Measurements from ENCODE around the gene KDM4C. TPM values are rescaled to one million over a fixed set of nuclear protein-coding genes. Genes with fewer than 3 reads are reported as not detected.
A peak's percentile ranks its signal among the peaks of the same experiment; 100 is the strongest.

The KDM4C gene
- total and polyA plus RNA-seq, 2 of the 13 experiments (the other 11 are each of a cell fraction or from before 2014, with no cell fraction given): 19.4 to 23.6 TPM

DNA sequence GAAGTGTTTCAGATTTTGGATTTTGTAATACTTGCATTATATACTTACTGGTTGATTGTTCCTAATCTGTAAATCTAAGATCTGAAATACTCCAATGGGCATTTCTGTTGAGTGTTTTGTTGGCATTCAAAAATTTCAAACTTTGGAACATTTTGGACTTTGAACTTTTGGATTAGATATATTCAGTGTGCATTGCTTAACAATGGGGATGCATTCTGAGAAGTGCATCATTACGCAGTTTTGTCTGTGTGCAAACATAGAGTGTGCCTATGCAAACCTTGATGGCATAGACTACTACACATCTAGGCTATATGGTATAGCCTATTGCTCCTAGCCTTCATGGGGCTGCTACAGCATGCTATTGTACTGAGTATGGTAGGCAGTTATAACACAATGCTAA lies 325.4 kb downstream of the KDM4C start:
- CTCF ChIA-PET (ENCODE audit: low intra/inter-chr PET ratio, low total read pairs): no interaction called here
- Histone ChIP-seq H3K4me2 (ENCODE audit: low read depth, low read length) (no peak overlapping the region), H3K27ac (ENCODE audit: extremely low read length, insufficient read depth, low read length) (no peak overlapping the region), H3K9ac (ENCODE audit: insufficient read depth, low read depth, low read length) (no peak overlapping the region), H3K36me3 (replicated peaks in 1 of 2; ENCODE audit: control insufficient read depth in 1 of 2, insufficient read depth in 2 of 2, low read length in 2 of 2) (peaks cover 8 to 9% of the 10 kb centered on the region in 2 experiments; a peak in 4 of 5 replicates), H3K9me3 (ENCODE audit: low read length) (no peaks in the 10 kb centered on the region), H3K4me1 (ENCODE audit: insufficient read depth, low read length) (0 out of 2 replicates have a peak, but pooled peaks cover 7% of the 10 kb centered on the region), H3K27me3 (ENCODE audit: control insufficient read depth in 1 of 2, insufficient read depth in 2 of 2, low read length in 2 of 2) (no peaks in the 10 kb centered on the region), H2AFZ (ENCODE audit: low read length) (no peak overlapping the region), H3K4me3 (replicated peaks in 1 of 3; ENCODE audit: insufficient read depth in 1 of 3, low read depth in 2 of 3, low read length in 3 of 3) (no peak overlapping the region), H4K20me1 (ENCODE audit: insufficient read depth, low read length) (no peaks in the 10 kb centered on the region), H3K79me2 (ENCODE audit: insufficient read depth, low read length) (no peaks in the 10 kb centered on the region)
- ATAC-seq (peak; percentile 71), DNase-seq (ENCODE audit: low spot score) (peak; percentile 56), FAIRE-seq (peak; percentile 21)
- TF ChIP-seq MXD4 (CRISPR knock-in tag; IDR thresholded peaks at IDR 0.05) (no peak), ZNF234 (CRISPR knock-in tag; conservative IDR thresholded peaks at IDR 0.05) (no peak), CEBPB (IDR thresholded peaks at IDR 0.05; ENCODE audit: borderline replicate concordance, low read depth, low read length) (peak; percentile 52; the same call in 1 of the 2 replicates), HNF4A (CRISPR knock-in tag; IDR thresholded peaks at IDR 0.05) (peak; percentile 38)
- TF ChIP-seq, protein P1, sequence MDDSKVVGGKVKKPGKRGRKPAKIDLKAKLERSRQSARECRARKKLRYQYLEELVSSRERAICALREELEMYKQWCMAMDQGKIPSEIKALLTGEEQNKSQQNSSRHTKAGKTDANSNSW (CRISPR knock-in tag; IDR thresholded peaks at IDR 0.05; ENCODE audit: borderline replicate concordance): no peak
- POLR2A ChIA-PET: no interaction called here
- WGBS (ENCODE audit: low lambda C conversion rate): 93% methylated on average over 1 of the region's 1 CpG
- no TSS peak for BruUV-seq (replicated peaks)
- in situ Hi-C loops (cut with HindIII; ENCODE audit: extremely low pct_ligation_motif_present, low pct_unique_long_range_greater_than_20kb): no loop called here
- intact Hi-C loops (cut with micrococcal nuclease; ENCODE audit: unreplicated experiment): no loop called here

DNA sequence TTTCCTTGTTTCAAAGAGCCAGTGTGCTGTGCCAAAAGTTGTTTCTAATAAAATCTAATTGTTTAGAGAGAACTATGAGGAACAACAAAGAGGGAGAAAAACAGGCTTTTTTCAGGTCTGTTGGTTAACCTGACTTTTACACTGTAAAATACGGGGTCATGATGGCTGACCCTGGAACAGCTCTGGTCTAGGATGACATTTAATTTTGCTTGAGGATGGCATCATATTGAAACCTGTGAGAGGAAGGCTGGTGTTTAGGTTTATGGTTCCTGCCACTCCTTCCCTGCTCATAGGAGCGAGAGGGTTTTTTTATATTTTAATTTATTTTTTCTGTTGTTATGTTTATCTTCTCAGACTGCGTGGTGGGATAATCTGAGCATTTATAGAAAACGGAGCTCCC lies 327.6 kb downstream of the KDM4C start:
- Histone ChIP-seq H3K4me3 (replicated peaks in 1 of 3; ENCODE audit: insufficient read depth in 1 of 3, low read depth in 2 of 3, low read length in 3 of 3) (no peak overlapping the region), H2AFZ (ENCODE audit: low read length) (no peak overlapping the region), H3K4me2 (ENCODE audit: low read depth, low read length) (no peak overlapping the region), H3K36me3 (replicated peaks in 1 of 2; ENCODE audit: control insufficient read depth in 1 of 2, insufficient read depth in 2 of 2, low read length in 2 of 2) (peaks cover 8% of the 10 kb centered on the region in 2 experiments; a peak in 4 of 5 replicates), H3K4me1 (ENCODE audit: insufficient read depth, low read length) (0 out of 2 replicates have a peak, but pooled peaks cover 7% of the 10 kb centered on the region), H4K20me1 (ENCODE audit: insufficient read depth, low read length) (no peaks in the 10 kb centered on the region), H3K27ac (ENCODE audit: extremely low read length, insufficient read depth, low read length) (no peak overlapping the region), H3K27me3 (ENCODE audit: control insufficient read depth in 1 of 2, insufficient read depth in 2 of 2, low read length in 2 of 2) (no peaks in the 10 kb centered on the region), H3K9ac (ENCODE audit: insufficient read depth, low read depth, low read length) (no peak overlapping the region), H3K9me3 (ENCODE audit: low read length) (no peaks in the 10 kb centered on the region), H3K79me2 (ENCODE audit: insufficient read depth, low read length) (no peaks in the 10 kb centered on the region)
- no peak for FAIRE-seq
- intact Hi-C loops (cut with micrococcal nuclease; ENCODE audit: unreplicated experiment): no loop called here
- in situ Hi-C loops (cut with HindIII; ENCODE audit: extremely low pct_ligation_motif_present, low pct_unique_long_range_greater_than_20kb): no loop called here
- ATAC-seq: no peak
- CTCF ChIA-PET (ENCODE audit: low intra/inter-chr PET ratio, low total read pairs): no interaction called here
- no TSS peak for BruUV-seq (replicated peaks)
- WGBS (ENCODE audit: low lambda C conversion rate): 89% methylated on average over 4 of the region's 4 CpGs
- POLR2A ChIA-PET: no interaction called here
- no peak for DNase-seq (ENCODE audit: low spot score)
- TF ChIP-seq REXO4 (CRISPR knock-in tag; IDR thresholded peaks at IDR 0.05; ENCODE audit: borderline replicate concordance): no peak
- no peak for TF ChIP-seq RAD21 (CRISPR knock-in tag; IDR thresholded peaks at IDR 0.05)
- TF ChIP-seq ZNF343 (CRISPR knock-in tag; IDR thresholded peaks at IDR 0.05): no peak
- TF ChIP-seq, protein P2, sequence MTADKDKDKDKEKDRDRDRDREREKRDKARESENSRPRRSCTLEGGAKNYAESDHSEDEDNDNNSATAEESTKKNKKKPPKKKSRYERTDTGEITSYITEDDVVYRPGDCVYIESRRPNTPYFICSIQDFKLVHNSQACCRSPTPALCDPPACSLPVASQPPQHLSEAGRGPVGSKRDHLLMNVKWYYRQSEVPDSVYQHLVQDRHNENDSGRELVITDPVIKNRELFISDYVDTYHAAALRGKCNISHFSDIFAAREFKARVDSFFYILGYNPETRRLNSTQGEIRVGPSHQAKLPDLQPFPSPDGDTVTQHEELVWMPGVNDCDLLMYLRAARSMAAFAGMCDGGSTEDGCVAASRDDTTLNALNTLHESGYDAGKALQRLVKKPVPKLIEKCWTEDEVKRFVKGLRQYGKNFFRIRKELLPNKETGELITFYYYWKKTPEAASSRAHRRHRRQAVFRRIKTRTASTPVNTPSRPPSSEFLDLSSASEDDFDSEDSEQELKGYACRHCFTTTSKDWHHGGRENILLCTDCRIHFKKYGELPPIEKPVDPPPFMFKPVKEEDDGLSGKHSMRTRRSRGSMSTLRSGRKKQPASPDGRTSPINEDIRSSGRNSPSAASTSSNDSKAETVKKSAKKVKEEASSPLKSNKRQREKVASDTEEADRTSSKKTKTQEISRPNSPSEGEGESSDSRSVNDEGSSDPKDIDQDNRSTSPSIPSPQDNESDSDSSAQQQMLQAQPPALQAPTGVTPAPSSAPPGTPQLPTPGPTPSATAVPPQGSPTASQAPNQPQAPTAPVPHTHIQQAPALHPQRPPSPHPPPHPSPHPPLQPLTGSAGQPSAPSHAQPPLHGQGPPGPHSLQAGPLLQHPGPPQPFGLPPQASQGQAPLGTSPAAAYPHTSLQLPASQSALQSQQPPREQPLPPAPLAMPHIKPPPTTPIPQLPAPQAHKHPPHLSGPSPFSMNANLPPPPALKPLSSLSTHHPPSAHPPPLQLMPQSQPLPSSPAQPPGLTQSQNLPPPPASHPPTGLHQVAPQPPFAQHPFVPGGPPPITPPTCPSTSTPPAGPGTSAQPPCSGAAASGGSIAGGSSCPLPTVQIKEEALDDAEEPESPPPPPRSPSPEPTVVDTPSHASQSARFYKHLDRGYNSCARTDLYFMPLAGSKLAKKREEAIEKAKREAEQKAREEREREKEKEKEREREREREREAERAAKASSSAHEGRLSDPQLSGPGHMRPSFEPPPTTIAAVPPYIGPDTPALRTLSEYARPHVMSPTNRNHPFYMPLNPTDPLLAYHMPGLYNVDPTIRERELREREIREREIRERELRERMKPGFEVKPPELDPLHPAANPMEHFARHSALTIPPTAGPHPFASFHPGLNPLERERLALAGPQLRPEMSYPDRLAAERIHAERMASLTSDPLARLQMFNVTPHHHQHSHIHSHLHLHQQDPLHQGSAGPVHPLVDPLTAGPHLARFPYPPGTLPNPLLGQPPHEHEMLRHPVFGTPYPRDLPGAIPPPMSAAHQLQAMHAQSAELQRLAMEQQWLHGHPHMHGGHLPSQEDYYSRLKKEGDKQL (CRISPR knock-in tag; IDR thresholded peaks at IDR 0.05; ENCODE audit: low read depth): no peak
- TF ChIP-seq ELF1 (CRISPR knock-in tag; IDR thresholded peaks at IDR 0.05): no peak
- TF ChIP-seq JARID2 (CRISPR knock-in tag; IDR thresholded peaks at IDR 0.05; ENCODE audit: insufficient replicate concordance): no peak
- TF ChIP-seq NFE2 (CRISPR knock-in tag; IDR thresholded peaks at IDR 0.05): no peak
- TF ChIP-seq NR2F6 (IDR thresholded peaks at IDR 0.05): no peak
- no peak for TF ChIP-seq NR2F6 (CRISPR knock-in tag; IDR thresholded peaks at IDR 0.05)
- no peak for TF ChIP-seq TAF1 (CRISPR knock-in tag; IDR thresholded peaks at IDR 0.05)
